Progenitor cell of endocrine pancreas (in vitro differentiated cells): ENCODE data around the gene NLRP1. TPM values are rescaled to one million over a fixed set of nuclear protein-coding genes. Genes with fewer than 3 reads are reported as not detected.

Experiments
- DNase-seq: peaks from one replicate; pipeline ENCODE4 v3.0.0; 2021; ENCODE audit warnings: low spot score; ENCODE audit not compliant: unreplicated experiment
- H3K27ac Mint-ChIP-seq: 2 replicates; pipeline ENCODE4 v1.8.0; 2021; ENCODE audit warnings: mild to moderate bottlenecking, moderate library complexity, mixed read lengths
- H3K27me3 Mint-ChIP-seq: 2 replicates; pipeline ENCODE4 v1.8.0; 2021; ENCODE audit warnings: mixed read lengths
- H3K36me3 Mint-ChIP-seq: 2 replicates; pipeline ENCODE4 v1.8.0; 2022; ENCODE audit warnings: mixed read lengths; ENCODE audit not compliant: insufficient read depth
- H3K4me1 Mint-ChIP-seq: 2 replicates; pipeline ENCODE4 v1.8.0; 2021; ENCODE audit warnings: low read depth, mixed read lengths
- H3K4me3 Mint-ChIP-seq: 2 replicates; pipeline ENCODE4 v1.8.0; 2021; ENCODE audit warnings: low read depth, mild to moderate bottlenecking, moderate library complexity, mixed read lengths
- H3K9me3 Mint-ChIP-seq: 2 replicates; pipeline ENCODE4 v1.8.0; 2021; ENCODE audit warnings: low read depth, mixed read lengths
- CTCF ChIP-seq: fragments of 200-600 bp; sonication (generic); IDR thresholded peaks from one replicate; pipeline ENCODE4 v1.5.0; 2021; ENCODE audit warnings: antibody characterized with exemption, mild to moderate bottlenecking; ENCODE audit not compliant: unreplicated experiment
- total RNA-seq: library from RNA; stranded (reverse); gene quantifications from 2 replicates; pipeline ENCODE4 v1.2.1, GENCODE V29; 2021

The NLRP1 gene
- total RNA-seq, 1 donor from 2014 or later: 25.3 TPM

GRCh38 chr17:5492970-5493369, 91.3 kb downstream of the NLRP1 start:
- no peak overlapping the region for H3K27ac Mint-ChIP-seq
- H3K27me3 Mint-ChIP-seq: peaks cover 31% of the 10 kb centered on the region
- H3K36me3 Mint-ChIP-seq: peaks cover 14% of the 10 kb centered on the region
- H3K9me3 Mint-ChIP-seq: no peaks in the 10 kb centered on the region
- TF ChIP-seq CTCF: no peak
- peaks cover 5% of the 10 kb centered on the region for H3K4me1 Mint-ChIP-seq
- DNase-seq: no peak
- no peak overlapping the region for H3K4me3 Mint-ChIP-seq

GRCh38 chr17:5488752-5489151, 95.6 kb downstream of the NLRP1 start:
- H3K27me3 Mint-ChIP-seq: peaks cover 4% of the 10 kb centered on the region
- peak overlapping the region; percentile 67 for H3K4me3 Mint-ChIP-seq
- H3K27ac Mint-ChIP-seq: no peak overlapping the region
- no peak for DNase-seq
- no peaks in the 10 kb centered on the region for H3K9me3 Mint-ChIP-seq
- peaks cover 21% of the 10 kb centered on the region for H3K36me3 Mint-ChIP-seq
- H3K4me1 Mint-ChIP-seq: peaks cover 27% of the 10 kb centered on the region
- TF ChIP-seq CTCF: no peak

GRCh38 chr17:5486206-5487124, 97.8 kb downstream of the NLRP1 start, which contains the start of gene MIS12:
Gene MIS12 (plus strand): TSS chr17:5486566. CDS start chr17:5488863, 2,297 bp downstream.
- H3K36me3 Mint-ChIP-seq: peaks cover 26% of the 10 kb centered on the region
- H3K4me1 Mint-ChIP-seq: peaks cover 27% of the 10 kb centered on the region
- DNase-seq: peak; percentile 91
- no peak for TF ChIP-seq CTCF
- H3K9me3 Mint-ChIP-seq: no peaks in the 10 kb centered on the region
- H3K27ac Mint-ChIP-seq: peak within 1 kb of the TSS; percentile 100
- no peaks in the 10 kb centered on the region for H3K27me3 Mint-ChIP-seq
- H3K4me3 Mint-ChIP-seq: peak within 1 kb of the TSS; percentile 99

GRCh38 chr17:5485270-5486205, 98.8 kb downstream of the NLRP1 start, which contains the start of gene DERL2:
Gene DERL2 (minus strand): TSS chr17:5486178. CDS start chr17:5486161, 17 bp downstream.
- H3K27me3 Mint-ChIP-seq: no peaks in the 10 kb centered on the region

More at GRCh38 chr17:5485270-5486205, 98.8 kb downstream of the NLRP1 start, which contains the start of gene DERL2:
- Mint-ChIP-seq H3K27ac (peak within 1 kb of the TSS; percentile 100), H3K9me3 (no peaks in the 10 kb centered on the region), H3K4me3 (peak within 1 kb of the TSS; percentile 99), H3K4me1 (peaks cover 27% of the 10 kb centered on the region), H3K36me3 (peaks cover 29% of the 10 kb centered on the region)
- no peak for TF ChIP-seq CTCF
- no peak for DNase-seq
